A673 (cell line): ENCODE results near the gene SELENBP1. TPM values are rescaled to one million over a fixed set of nuclear protein-coding genes. Genes with fewer than 3 reads are reported as not detected.

Experiments
- BruUV-seq: library from RNA; stranded (reverse); fragments of 400-500 nt; replicated peaks from 2 replicates; lab custom pipeline; 2021; lab: Mats Ljungman, UMichigan
- CTCF ChIA-PET: fragments of 300-600 bp; sonication (Branson Sonifier 250); formaldehyde crosslinking; loops from one replicate; lab custom pipeline; 2022; ENCODE audit warnings: antibody characterized with exemption; lab: Charles Lee
- POLR2A ChIA-PET: fragments of 300-600 bp; sonication (Branson Sonifier 250); formaldehyde crosslinking; loops from one replicate; lab custom pipeline; 2022; ENCODE audit warnings: antibody characterized with exemption; ENCODE audit not compliant: low non-redundant PET; lab: Charles Lee
- DNase-seq: peaks from one replicate; pipeline ENCODE4 v3.0.0-alpha.2; 2015; ENCODE audit warnings: low spot score
- H3K27ac ChIP-seq: fragments of 200-600 bp; sonication (generic); 2 replicates; pipeline ENCODE4 v1.5.1; 2016; ENCODE audit warnings: mixed run types, low read depth, mild to moderate bottlenecking, mixed read lengths, antibody characterized with exemption, low read length; ENCODE audit not compliant: poor library complexity, severe bottlenecking
- H3K27me3 ChIP-seq: fragments of 200-600 bp; sonication (generic); replicated peaks from 2 replicates; pipeline ENCODE4 v1.6.1; 2017; ENCODE audit warnings: mixed run types, low read depth, mild to moderate bottlenecking, mixed read lengths, antibody characterized with exemption, low read length; ENCODE audit not compliant: insufficient read depth, poor library complexity
- H3K36me3 ChIP-seq: fragments of 200-600 bp; sonication (generic); 2 replicates; pipeline ENCODE4 v1.6.1; 2016; ENCODE audit warnings: mixed run types, mild to moderate bottlenecking, mixed read lengths, antibody characterized with exemption, low read length; ENCODE audit not compliant: insufficient read depth, poor library complexity, severe bottlenecking
- H3K4me1 ChIP-seq: fragments of 200-600 bp; sonication (generic); 2 replicates; pipeline ENCODE4 v1.6.1; 2017; ENCODE audit warnings: mixed run types, mild to moderate bottlenecking, mixed read lengths, antibody characterized with exemption, low read length; ENCODE audit not compliant: insufficient read depth, poor library complexity, severe bottlenecking
- H3K4me3 ChIP-seq: fragments of 200-600 bp; sonication (generic); 2 replicates; pipeline ENCODE4 v1.5.1; 2016; ENCODE audit warnings: low read depth, mixed run types, mild to moderate bottlenecking, mixed read lengths, low read length; ENCODE audit not compliant: poor library complexity, severe bottlenecking
- H3K9me3 ChIP-seq: fragments of 200-600 bp; sonication (generic); 2 replicates; pipeline ENCODE4 v1.6.1; 2016; ENCODE audit warnings: mixed run types, low read depth, mild to moderate bottlenecking, mixed read lengths, antibody characterized with exemption, low read length; ENCODE audit not compliant: poor library complexity, severe bottlenecking
- CTCF ChIP-seq: fragments of 300-800, 200-600 bp; sonication (generic); conservative IDR thresholded peaks from 2 replicates; pipeline ENCODE4 v1.5.1; 2017; ENCODE audit warnings: low read depth, mild to moderate bottlenecking, antibody characterized with exemption, low read length, moderate library complexity, mixed read lengths
- EZH2 ChIP-seq: fragments of 200-600 bp; sonication (generic); IDR thresholded peaks from 2 replicates; pipeline ENCODE4 v1.6.1; 2017; ENCODE audit warnings: borderline replicate concordance, low read depth, mild to moderate bottlenecking, mixed read lengths, antibody characterized with exemption, low read length; ENCODE audit not compliant: poor library complexity, severe bottlenecking
- intact Hi-C: fragments of 100-400 bp; cut with micrococcal nuclease; formaldehyde crosslinking; loops from one replicate; pipeline ENCODE4 v1.10.0; 2022; ENCODE audit not compliant: unreplicated experiment
- total RNA-seq: library from RNA; stranded (reverse); gene quantifications from 2 replicates; pipeline ENCODE4 v1.2.3, GENCODE V29; 2021

SELENBP1 gene
- total RNA-seq, 1 experiment from 2014 or later = not detected

DNA sequence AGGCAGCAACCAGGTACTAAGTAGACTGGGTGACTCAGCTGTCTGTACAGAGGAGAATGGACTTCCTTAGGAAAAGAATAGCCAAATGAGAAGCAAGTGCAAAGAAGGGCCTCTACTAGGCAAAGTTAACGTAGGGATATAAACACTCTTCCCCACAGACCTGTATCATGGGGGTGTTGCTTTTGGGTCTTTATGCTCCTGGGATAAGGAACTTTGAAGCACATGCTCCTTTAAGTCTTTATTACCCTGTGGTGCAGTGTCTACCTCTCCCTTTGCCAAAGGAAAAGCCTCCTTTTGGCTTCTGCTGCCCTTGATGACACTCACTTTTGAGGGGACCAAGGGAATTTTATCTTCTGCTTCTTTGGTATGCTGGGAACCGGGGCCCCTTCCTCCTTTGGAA is 30.5 kb downstream of the SELENBP1 start:
- no peaks in the 10 kb centered on the region for H3K9me3 ChIP-seq
- DNase-seq = no peak
- CTCF ChIA-PET = interaction anchor here (0.7 to 1.9 kb wide), 2 partner anchors 41 to 242 kb away, joined by 5 to 24 read pairs; no protein-coding TSS in a partner anchor
- H3K36me3 ChIP-seq = peaks cover 15% of the 10 kb centered on the region
- TF ChIP-seq CTCF (no peak), EZH2 (no peak)
- peaks cover 14% of the 10 kb centered on the region for H3K4me1 ChIP-seq
- H3K27me3 ChIP-seq = no peaks in the 10 kb centered on the region
- no peak overlapping the region for H3K27ac ChIP-seq
- POLR2A ChIA-PET = no interaction called here
- BruUV-seq = no TSS peak
- H3K4me3 ChIP-seq = no peak overlapping the region
- intact Hi-C loops = loop anchor here (5.0 kb wide), 1 partner anchor 245 kb away; no protein-coding TSS in a partner anchor

DNA sequence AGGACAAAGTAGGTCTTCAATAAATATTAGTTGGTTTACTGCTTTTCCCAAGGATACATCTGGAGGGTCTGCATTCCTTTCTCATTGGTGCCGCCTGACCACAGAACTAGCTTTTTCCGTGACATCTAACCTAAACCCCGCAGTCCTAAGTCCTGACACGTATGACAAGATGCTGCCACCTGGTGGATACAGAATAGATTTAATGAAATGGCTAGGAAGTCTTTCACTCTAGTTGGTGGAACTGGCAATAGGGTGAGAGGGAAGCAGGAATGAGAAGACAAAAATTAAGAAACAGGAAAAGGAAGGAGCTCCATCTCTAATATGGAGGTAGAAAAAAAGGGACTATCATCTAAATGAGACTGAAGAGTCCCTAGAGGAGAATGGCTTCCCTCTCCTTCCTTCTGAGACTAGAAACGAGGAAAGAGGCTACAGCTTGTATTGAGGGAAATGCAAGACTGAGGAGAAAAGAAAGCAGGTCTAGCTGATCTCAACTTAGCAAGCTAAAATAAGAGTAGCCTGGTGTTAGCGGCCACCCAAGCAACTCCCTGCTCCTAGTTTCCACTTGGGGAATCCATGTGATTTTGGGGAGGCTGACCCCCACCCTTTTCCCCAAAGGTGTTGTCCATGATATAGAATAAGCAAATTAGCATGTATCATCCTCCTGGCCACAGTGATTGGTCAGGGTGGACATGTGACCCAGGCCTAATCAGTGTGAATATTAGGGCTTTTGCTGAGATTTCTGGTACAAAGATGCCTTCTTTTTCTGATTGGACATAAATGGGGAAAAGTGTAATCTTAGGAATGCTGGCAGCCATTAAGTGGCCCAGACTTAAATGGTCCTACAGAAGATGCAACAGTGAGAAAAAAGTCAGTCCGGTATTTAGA is 31.4 kb downstream of the SELENBP1 start:
- DNase-seq = peak; percentile 88
- Histone ChIP-seq H3K4me3 (no peak overlapping the region), H3K27ac (no peak overlapping the region), H3K36me3 (peaks cover 15% of the 10 kb centered on the region), H3K9me3 (no peaks in the 10 kb centered on the region), H3K27me3 (no peaks in the 10 kb centered on the region), H3K4me1 (peaks cover 10% of the 10 kb centered on the region)
- intact Hi-C loops = loop anchor here (1.0 to 5.0 kb wide), 3 partner anchors 40 to 244 kb away; no protein-coding TSS in a partner anchor
- POLR2A ChIA-PET = interaction anchor here (0.6 kb wide), 2 partner anchors 44 to 421 kb away, joined by 5 to 11 read pairs; no protein-coding TSS in a partner anchor
- CTCF ChIA-PET = interaction anchor here (0.5 to 2.6 kb wide), 8 partner anchors 11 to 257 kb away, joined by 3 to 37 read pairs (median 6); partner anchors contain the start of gene PI4KB
- TF ChIP-seq CTCF (peak; percentile 81), EZH2 (no peak)
- no TSS peak for BruUV-seq

- POLR2A ChIA-PET = no interaction called here
- Histone ChIP-seq H3K27me3 (no peaks in the 10 kb centered on the region), H3K27ac (no peak overlapping the region), H3K4me3 (no peak overlapping the region), H3K4me1 (peaks cover 5% of the 10 kb centered on the region), H3K36me3 (no peaks in the 10 kb centered on the region), H3K9me3 (no peaks in the 10 kb centered on the region)
- DNase-seq = no peak
- CTCF ChIA-PET = no interaction called here
- TF ChIP-seq EZH2 = no peak
- TF ChIP-seq CTCF = no peak
- BruUV-seq = no TSS peak
- intact Hi-C loops = no loop called here
These were observed 35.9 kb downstream of the SELENBP1 start for GRCh38 chr1:151336556-151336955.
